ENCODE measurements around the gene APP.
"Not testable (repeated sequence)": the region's sequence is repeated elsewhere in the genome, so short reads cannot be mapped to it uniquely, and the experiment has no call there.

APP gene

DNA sequence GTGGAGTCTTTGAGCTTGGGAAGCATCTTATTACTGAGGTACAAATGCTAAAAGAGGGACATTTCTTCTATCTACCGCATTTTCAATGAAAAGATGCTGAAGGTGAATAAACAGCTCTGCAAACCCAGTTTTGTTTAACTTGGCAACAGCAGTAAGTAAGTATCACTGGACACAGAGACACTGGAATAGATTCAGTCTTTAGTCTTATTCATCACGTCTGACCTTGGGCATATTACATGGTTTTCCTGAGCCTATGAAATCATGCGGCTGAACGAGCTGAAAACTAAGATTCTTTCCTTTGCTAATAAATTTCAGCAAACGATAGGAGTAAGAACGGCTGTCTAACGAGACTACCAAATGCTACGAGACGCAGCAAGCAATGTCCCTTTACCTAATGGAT is 228.4 kb downstream of the APP start:
- no peak for DNase-seq (ENCODE audit: low spot score)

- DNase-seq (ENCODE audit: low spot score), result no peak
These were observed 231.2 kb downstream of the APP start for GRCh38 chr21:25939396-25939761.

DNA sequence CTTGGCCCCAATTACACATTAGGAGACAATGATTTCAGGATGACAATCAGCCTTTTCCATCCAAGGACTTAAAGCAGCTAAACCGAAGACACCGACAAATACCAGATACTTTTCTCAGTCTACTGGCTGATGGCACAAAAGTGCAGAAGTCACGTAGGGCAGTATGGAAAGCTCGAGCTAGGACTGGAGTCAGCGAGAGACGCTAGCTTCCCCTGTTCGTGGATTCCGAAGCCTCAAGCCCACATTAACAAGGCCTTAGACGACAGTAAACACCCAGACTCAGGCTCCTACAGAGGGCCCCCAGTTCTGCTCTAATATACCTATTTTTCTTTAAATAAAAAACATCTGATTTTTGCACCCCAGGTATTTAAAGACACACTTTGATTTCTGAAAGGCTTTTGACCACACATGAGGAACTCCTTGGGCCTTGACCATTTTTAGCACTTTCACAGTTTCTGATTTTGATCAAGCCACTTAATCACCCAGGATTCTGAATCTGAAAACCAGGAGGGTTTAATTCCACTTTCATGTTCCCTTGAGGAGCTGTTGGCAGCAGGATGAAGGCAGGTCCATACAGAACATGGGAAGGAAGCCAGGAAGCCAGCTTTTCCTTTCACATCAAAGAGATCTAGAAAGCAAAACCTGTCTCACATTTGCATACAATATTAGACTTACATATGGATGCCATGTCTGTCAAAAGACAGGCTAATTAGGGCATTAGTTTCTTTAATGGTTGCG is 231.7 kb downstream of the APP start:
- DNase-seq (ENCODE audit: low spot score), result no peak

- DNase-seq (ENCODE audit: low spot score), result no peak
These were observed 233.8 kb downstream of the APP start for GRCh38 chr21:25936776-25937175.

- peak; percentile 86 for DNase-seq (ENCODE audit: low spot score)
These were observed 235.8 kb downstream of the APP start for GRCh38 chr21:25934771-25935224.

GRCh38 chr21:25934130-25934529 is 236.4 kb downstream of the APP start:
- no peak for DNase-seq (ENCODE audit: low spot score)

- DNase-seq (ENCODE audit: low spot score), result no peak
These were observed 238.8 kb downstream of the APP start for GRCh38 chr21:25931765-25932164.

DNA sequence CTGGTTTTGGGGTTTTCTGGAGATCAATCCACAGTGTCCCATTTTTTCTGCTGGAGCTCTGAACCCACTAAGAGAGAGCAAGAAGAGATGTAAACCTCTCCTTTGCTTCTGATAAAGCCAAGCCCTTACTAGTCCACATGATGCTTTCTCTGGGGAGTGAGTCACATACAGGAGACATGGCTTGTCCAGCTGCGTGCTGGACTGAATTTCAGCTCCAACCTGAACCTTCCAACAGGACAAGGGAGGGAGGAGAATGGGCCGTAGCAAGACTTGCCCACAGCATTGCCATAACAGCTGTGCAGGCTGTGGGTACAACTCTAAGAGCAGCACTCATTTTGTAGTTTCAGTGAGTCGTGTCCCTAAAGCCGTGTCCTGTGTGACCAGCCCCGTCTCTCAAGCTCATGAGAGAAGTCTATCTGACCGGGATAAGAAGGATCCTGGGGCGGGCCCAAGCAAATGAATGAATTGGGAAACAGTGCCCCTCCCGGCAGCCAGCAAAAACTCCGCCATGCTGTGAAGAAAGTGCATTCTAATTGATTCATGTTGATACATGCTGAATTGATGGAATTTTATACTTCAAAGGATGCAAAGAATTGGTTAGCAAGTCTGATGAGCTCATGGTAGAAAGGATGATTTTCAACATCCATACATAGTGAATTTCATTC is 240.6 kb downstream of the APP start:
- no peak for DNase-seq (ENCODE audit: low spot score)

- no peak for DNase-seq (ENCODE audit: low spot score)
These were observed 243.2 kb downstream of the APP start for GRCh38 chr21:25927195-25927880.

- no peak for DNase-seq (ENCODE audit: low spot score)
These were observed 244.6 kb downstream of the APP start for GRCh38 chr21:25925936-25926335.

DNA sequence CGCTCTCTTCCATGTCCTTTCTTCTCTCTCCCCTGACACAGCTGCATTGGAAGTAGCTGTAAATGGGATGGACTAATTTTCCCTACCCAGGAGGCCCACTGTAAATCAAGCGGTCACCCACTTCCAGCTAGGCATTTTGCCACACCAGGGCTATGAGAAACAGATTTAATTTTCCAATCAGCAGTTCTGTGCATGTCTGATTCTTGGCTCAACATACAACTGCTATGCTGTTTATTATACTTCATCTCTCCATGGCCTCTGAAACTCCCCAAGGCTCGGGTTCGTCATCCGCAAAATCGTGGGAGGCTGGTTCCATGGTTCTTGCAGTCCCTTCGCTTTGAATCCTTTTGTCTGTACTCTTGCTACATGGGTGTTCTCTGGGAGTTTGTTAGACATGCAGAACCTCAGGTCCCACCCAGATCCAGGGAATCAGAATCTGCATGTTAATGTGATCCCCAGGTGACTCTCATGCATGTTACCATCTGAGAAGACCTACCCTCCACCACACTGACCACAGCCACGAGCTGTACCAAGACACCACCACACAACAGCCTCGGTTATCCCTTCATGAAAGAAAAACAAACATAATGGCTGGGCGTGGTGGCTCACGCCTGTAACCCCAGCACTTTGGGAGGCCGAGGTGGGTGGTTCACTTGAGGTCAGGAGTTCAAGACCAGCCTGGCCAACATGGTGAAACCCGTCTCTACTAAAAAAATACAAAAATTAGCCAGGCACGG is 245.3 kb downstream of the APP start:
- DNase-seq (ENCODE audit: low spot score), result no peak

DNA sequence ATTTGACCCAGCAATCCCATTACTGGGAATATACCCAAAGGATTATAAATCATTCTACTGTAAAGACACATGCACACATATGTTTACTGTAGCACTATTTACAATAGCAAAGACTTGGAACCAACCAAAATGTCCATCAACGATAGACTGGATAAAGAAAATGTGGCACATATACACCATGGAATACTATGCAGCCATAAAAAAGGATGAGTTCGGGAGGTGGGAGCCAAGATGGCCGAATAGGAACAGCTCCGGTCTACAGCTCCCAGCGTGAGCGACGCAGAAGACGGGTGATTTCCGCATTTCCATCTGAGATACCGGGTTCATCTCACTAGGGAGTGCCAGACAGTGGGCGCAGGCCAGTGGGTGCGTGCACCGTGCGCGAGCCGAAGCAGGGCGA is 252.4 kb downstream of the APP start:
- DNase-seq (ENCODE audit: low spot score), result not testable (repeated sequence)

- no peak for DNase-seq (ENCODE audit: low spot score)
These were observed 254.3 kb downstream of the APP start for GRCh38 chr21:25916226-25916625.

GRCh38 chr21:25913479-25913878 is 257.1 kb downstream of the APP start:
- DNase-seq (ENCODE audit: low spot score), result no peak

GRCh38 chr21:25912402-25912746 is 258.2 kb downstream of the APP start:
- no peak for DNase-seq (ENCODE audit: low spot score)

- no peak for DNase-seq (ENCODE audit: low spot score)
These were observed 258.7 kb downstream of the APP start for GRCh38 chr21:25911730-25912401.

GRCh38 chr21:25910809-25911208 is 259.8 kb downstream of the APP start:
- DNase-seq (ENCODE audit: low spot score), result no peak

DNA sequence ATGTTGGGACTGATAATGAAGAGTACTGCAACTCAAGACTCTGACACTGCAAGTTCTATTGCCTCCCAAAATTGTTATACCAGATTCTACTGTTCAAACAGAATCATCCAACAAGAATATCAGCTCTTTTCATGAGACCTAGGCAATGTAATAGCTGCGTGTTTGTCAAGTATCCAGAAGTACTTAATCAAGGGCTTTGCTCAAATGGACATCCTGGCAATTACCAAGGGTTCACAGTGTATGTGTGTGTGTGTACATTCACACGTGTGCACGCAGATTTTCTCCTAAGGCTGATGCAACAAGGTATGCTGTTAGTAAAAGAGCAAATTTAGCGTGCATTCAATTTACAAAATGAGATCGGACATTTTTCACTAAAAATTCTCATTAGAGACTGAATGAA is 261.2 kb downstream of the APP start:
- no peak for DNase-seq (ENCODE audit: low spot score)

GRCh38 chr21:25908495-25908894 is 262.1 kb downstream of the APP start:
- no peak for DNase-seq (ENCODE audit: low spot score)

DNA sequence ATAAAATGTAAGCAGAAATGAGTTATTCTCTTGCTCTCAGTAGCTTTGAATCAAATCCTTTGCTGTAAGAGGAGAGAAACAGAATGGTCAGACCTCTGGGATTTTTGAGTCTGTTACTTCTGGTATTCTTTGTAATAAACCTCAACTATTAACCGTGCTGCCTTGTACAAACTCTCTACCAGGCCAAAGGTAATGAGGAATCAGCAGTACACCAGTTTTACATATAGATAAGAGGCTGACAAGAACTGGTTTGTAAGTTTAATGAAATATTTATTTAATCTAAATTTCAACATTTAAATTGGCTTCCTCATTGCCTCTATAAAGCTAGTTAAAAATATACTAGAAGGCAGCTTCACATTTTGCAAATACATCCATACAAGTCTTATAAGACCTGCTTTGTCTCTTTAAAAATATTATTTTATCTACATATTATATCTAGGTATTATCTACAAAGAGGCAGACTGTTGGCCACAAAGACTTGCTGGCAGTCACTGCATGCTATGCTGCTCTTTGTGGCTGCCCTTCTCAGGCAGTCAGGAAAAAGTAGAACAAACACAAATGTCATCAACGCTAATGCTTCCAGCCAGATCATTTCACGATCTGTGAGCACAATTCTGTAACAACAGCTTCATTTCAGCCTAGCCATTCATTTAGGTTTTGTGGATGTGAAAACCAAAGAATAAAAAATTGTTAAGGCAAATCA is 262.8 kb downstream of the APP start:
- DNase-seq (ENCODE audit: low spot score), result no peak

DNA sequence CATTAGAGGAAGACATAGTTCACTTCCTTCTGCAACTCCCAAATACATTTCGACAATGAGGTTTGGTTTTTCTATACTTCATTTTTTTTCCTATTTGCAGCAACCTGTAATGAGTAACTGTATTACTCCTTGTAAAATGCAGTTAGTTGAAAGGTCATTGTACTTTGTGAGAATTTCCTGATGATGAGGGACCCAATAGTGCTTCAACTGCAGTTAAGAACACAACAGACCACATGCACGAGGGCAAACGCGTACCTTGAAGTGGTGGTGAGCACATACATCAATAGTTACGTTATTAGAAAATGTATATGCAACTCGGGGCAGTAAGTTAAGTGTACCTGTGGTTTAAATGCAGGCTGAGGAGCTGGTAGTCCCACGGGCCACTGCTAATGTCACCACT is 264.0 kb downstream of the APP start:
- no peak for DNase-seq (ENCODE audit: low spot score)
